ENCODE results near the gene OBI1.
A peak's percentile ranks its signal among the peaks of the same experiment; 100 is the strongest.

Gene OBI1

DNA sequence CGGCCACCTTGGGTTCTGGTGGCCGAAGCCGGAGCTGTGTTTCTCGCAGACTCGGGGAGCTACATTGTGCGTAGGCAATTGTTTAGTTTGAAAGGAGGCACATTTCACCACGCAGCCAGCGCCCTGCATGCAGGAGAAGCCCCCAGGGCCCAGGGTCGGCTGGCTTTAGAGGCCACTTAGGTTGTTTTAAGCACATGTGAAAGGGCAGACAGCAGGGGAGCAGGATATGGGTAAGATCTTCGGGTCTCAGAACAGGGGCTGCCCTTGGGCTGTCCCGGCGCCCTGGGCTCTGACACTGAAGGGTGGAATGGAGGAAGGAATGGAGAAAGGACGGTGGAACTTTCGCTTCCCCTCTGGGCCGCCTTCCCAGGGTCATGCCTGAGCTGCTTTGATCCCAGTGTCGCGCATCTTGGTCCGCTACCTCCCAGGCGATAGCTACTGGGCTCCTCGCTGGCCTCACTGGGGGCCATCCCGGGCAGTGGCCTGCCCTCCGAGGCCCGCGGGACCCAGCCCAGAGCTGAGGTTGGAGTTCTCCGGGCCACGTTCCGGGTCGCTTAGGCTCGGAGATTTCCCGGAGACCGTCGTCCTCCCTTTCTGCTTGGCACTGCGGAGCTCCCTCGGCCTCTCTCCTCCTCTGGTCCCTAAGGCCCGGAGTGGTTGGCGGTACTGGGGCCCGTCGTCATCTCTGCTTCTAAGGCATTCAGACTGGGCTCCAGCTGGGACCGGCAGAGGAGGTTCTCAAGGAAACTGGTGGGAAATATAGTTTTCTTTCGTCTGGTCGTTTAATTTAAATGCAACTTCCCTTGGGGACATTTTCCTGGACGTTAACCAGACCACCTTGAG lies 51.3 kb downstream of the OBI1 start:
- WGBS, 2 donors (ENCODE audit: extremely low coverage in 2 of 2, insufficient read length in 2 of 2, insufficient replicate concordance in 1 of 2): no CpG with 5 or more reads among the region's 42 CpGs
- H3K4me2 ChIP-seq (ENCODE audit: insufficient read depth, low read length, poor library complexity, severe bottlenecking): peak overlapping the region; percentile 31
- H4K91ac ChIP-seq (ENCODE audit: low read depth, low read length, poor library complexity): no peak overlapping the region
- H3K36me3 ChIP-seq (replicated peaks in 1 of 2; ENCODE audit: control insufficient read depth in 2 of 2, insufficient read depth in 2 of 2, low read length in 2 of 2): no peaks in the 10 kb centered on the region
- H3K9ac ChIP-seq (ENCODE audit: low read depth, low read length, poor library complexity): no peak overlapping the region
- H3K9me3 ChIP-seq (replicated peaks in 1 of 2; ENCODE audit: control insufficient read depth in 2 of 2, insufficient read depth in 1 of 2, low read depth in 1 of 2, low read length in 2 of 2): peaks cover 0 to 4% of the 10 kb centered on the region in 2 donors
- peak overlapping the region; percentile 71 for H3K23ac ChIP-seq (ENCODE audit: low read depth, low read length, poor library complexity)
- H4K8ac ChIP-seq (ENCODE audit: low read depth, low read length): no peak overlapping the region
- peaks cover 13 to 19% of the 10 kb centered on the region in 2 donors for H3K4me1 ChIP-seq (ENCODE audit: control insufficient read depth in 2 of 2, insufficient read depth in 1 of 2, low read depth in 1 of 2, low read length in 2 of 2)
- H3K79me1 ChIP-seq (ENCODE audit: low read depth, low read length): no peaks in the 10 kb centered on the region
- no peak overlapping the region for H3K4me3 ChIP-seq (ENCODE audit: low read length in 2 of 2)
- no peak overlapping the region for H2BK5ac ChIP-seq (ENCODE audit: low read length)
- H2AK5ac ChIP-seq (ENCODE audit: low read depth, low read length): peak overlapping the region; percentile 57
- H3K4ac ChIP-seq (ENCODE audit: low read length): no peak overlapping the region
- peak overlapping the region; percentile 86 for H3K18ac ChIP-seq (ENCODE audit: low read length)
- peaks cover 58 to 94% (median 81%) of the 10 kb centered on the region in 3 experiments for H3K27me3 ChIP-seq (ENCODE audit: control insufficient read depth in 3 of 3, insufficient read depth in 3 of 3, low read depth in 1 of 3, low read length in 3 of 3)
- H2BK12ac ChIP-seq (ENCODE audit: low read length): no peak overlapping the region
- peak overlapping the region; percentile 67 for H2AFZ ChIP-seq (ENCODE audit: low read length)
- DNase-seq (ENCODE audit: low spot score): peak; percentile 23
- H3K14ac ChIP-seq (ENCODE audit: low read length): no peak overlapping the region
- H3K27ac ChIP-seq (replicated peaks; ENCODE audit: low read length): no peak overlapping the region
- no peak overlapping the region for H2BK120ac ChIP-seq (ENCODE audit: low read depth, low read length)
- H2BK15ac ChIP-seq (ENCODE audit: low read length): no peak overlapping the region

DNA sequence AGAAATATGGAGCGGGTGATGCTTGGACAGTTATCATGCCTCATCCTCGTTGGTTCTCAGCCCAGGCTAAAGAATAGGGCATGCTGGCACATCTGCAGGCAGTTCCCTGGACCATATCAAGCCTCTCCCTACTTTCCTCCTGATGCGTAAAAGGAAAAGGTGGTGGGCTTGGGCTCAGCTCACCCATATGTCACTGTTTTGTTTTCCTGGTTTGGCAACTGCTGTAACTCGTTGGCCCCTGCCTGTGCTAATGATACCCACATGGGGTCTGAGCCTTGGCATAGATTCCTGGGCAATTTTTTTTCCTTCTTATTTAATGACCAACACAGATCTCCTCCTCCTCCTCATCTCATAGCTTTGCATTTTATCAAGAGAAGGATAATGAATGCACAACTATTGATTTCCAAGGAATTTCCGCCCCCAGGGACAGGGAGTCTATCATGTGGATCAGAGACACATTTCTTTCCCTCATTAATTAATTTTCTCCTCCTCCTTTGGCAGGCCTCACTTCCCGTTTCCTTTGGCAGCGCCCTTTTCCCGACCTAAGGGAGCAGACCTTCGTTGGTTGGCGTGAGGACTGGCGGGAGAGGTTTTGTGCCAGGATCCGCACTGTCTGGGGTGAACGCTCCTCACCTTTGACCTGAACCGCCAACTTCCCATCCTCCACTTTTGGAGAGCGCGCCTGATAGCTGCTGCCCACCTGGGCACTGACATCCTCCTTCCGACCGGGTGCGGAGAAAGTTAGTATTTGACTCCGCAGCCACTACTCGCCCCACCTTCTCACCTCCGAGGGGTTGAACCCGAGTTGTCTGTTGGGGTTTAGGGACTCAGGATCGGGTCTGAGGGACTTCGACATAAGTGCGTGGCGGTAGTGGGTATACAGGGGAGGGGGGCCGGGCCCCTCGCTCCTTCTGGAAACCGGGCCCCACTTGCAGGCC lies 52.2 kb downstream of the OBI1 start:
- no peak overlapping the region for H3K9ac ChIP-seq (ENCODE audit: low read depth, low read length, poor library complexity)
- H2AK5ac ChIP-seq (ENCODE audit: low read depth, low read length): peak overlapping the region; percentile 57
- H4K8ac ChIP-seq (ENCODE audit: low read depth, low read length): no peak overlapping the region
- H2BK120ac ChIP-seq (ENCODE audit: low read depth, low read length): no peak overlapping the region
- peak overlapping the region; percentile 67 for H2AFZ ChIP-seq (ENCODE audit: low read length)
- peaks cover 2% of the 10 kb centered on the region for H3K79me1 ChIP-seq (ENCODE audit: low read depth, low read length)
- peaks cover 0 to 4% of the 10 kb centered on the region in 2 donors for H3K9me3 ChIP-seq (replicated peaks in 1 of 2; ENCODE audit: control insufficient read depth in 2 of 2, insufficient read depth in 1 of 2, low read depth in 1 of 2, low read length in 2 of 2)
- H2BK5ac ChIP-seq (ENCODE audit: low read length): no peak overlapping the region
- no peak overlapping the region for H3K4me3 ChIP-seq (ENCODE audit: low read length in 2 of 2)
- peaks cover 62 to 96% (median 89%) of the 10 kb centered on the region in 3 experiments for H3K27me3 ChIP-seq (ENCODE audit: control insufficient read depth in 3 of 3, insufficient read depth in 3 of 3, low read depth in 1 of 3, low read length in 3 of 3)
- H2BK12ac ChIP-seq (ENCODE audit: low read length): no peak overlapping the region
- no peak overlapping the region for H3K4ac ChIP-seq (ENCODE audit: low read length)
- no peak overlapping the region for H3K23ac ChIP-seq (ENCODE audit: low read depth, low read length, poor library complexity)
- DNase-seq (ENCODE audit: low spot score): peak; percentile 12
- no peak overlapping the region for H3K4me2 ChIP-seq (ENCODE audit: insufficient read depth, low read length, poor library complexity, severe bottlenecking)
- H3K14ac ChIP-seq (ENCODE audit: low read length): no peak overlapping the region
- no CpG with 5 or more reads among the region's 30 CpGs for WGBS, 2 donors (ENCODE audit: extremely low coverage in 2 of 2, insufficient read length in 2 of 2, insufficient replicate concordance in 1 of 2)
- H3K4me1 ChIP-seq (ENCODE audit: control insufficient read depth in 2 of 2, insufficient read depth in 1 of 2, low read depth in 1 of 2, low read length in 2 of 2): peaks cover 13 to 19% of the 10 kb centered on the region in 2 donors
- H3K36me3 ChIP-seq (replicated peaks in 1 of 2; ENCODE audit: control insufficient read depth in 2 of 2, insufficient read depth in 2 of 2, low read length in 2 of 2): no peaks in the 10 kb centered on the region
- H3K18ac ChIP-seq (ENCODE audit: low read length): no peak overlapping the region
- no peak overlapping the region for H3K27ac ChIP-seq (replicated peaks; ENCODE audit: low read length)
- no peak overlapping the region for H2BK15ac ChIP-seq (ENCODE audit: low read length)
- H4K91ac ChIP-seq (ENCODE audit: low read depth, low read length, poor library complexity): no peak overlapping the region

DNA sequence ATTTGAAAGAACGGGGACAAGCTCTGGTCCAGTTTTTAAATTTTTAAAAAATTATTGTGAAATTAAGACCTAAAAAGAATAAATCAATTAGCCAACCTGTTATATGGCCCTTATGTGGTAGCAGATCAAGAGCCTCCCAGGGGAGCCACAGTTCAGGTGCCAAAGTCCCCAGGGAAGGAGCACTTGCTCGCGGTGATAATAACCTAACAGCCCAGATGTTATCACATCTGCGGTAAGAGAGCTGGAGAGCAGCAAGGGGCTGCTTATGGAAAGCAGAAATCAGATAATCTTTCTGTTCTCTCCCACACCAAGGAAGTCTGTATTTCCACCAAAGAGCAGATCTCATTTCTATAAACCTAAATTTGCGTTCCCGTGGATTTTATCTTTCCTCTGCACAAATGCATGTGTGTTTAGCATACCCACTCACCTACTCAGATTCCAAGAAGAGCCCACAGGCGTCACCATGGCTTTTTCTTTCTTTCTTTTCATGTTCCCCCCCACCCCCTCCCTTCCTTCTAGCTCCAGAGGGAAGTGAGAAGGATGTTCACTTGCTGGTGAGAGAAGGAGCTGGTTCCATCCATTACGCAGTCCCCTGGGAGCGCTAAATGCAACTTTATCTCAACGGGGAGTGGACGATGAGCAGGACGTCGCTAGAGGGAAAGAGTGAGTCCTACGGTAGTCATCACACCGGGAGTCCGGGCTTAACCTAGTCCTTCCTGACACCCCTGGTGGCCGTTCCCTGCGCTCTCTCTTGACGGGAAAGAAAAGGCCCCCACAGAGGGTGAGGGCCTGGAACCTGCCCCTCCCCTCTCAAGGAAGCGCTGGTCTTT lies 54.0 kb downstream of the OBI1 start:
- whole genome bisulfite sequencing, 2 donors (ENCODE audit: extremely low coverage in 2 of 2, insufficient read length in 2 of 2, insufficient replicate concordance in 1 of 2): no CpG with 5 or more reads among the region's 20 CpGs
- H3K79me1 ChIP-seq (ENCODE audit: low read depth, low read length): peaks cover 2% of the 10 kb centered on the region
- H2BK120ac ChIP-seq (ENCODE audit: low read depth, low read length): no peak overlapping the region
- no peak overlapping the region for H3K23ac ChIP-seq (ENCODE audit: low read depth, low read length, poor library complexity)
- no peak overlapping the region for H2BK12ac ChIP-seq (ENCODE audit: low read length)
- no peak overlapping the region for H2BK15ac ChIP-seq (ENCODE audit: low read length)
- peaks cover 0 to 6% of the 10 kb centered on the region in 2 donors for H3K9me3 ChIP-seq (replicated peaks in 1 of 2; ENCODE audit: control insufficient read depth in 2 of 2, insufficient read depth in 1 of 2, low read depth in 1 of 2, low read length in 2 of 2)
- H3K4me1 ChIP-seq (ENCODE audit: control insufficient read depth in 2 of 2, insufficient read depth in 1 of 2, low read depth in 1 of 2, low read length in 2 of 2): peaks cover 15 to 19% of the 10 kb centered on the region in 2 donors
- no peak overlapping the region for H3K27ac ChIP-seq (replicated peaks; ENCODE audit: low read length)
- H2AFZ ChIP-seq (ENCODE audit: low read length): no peak overlapping the region
- peaks cover 75 to 96% (median 96%) of the 10 kb centered on the region in 3 experiments for H3K27me3 ChIP-seq (ENCODE audit: control insufficient read depth in 3 of 3, insufficient read depth in 3 of 3, low read depth in 1 of 3, low read length in 3 of 3)
- no peak overlapping the region for H2BK5ac ChIP-seq (ENCODE audit: low read length)
- no peak overlapping the region for H3K4ac ChIP-seq (ENCODE audit: low read length)
- peak; percentile 31 for DNase-seq (ENCODE audit: low spot score)
- H2AK5ac ChIP-seq (ENCODE audit: low read depth, low read length): no peak overlapping the region
- no peak overlapping the region for H4K8ac ChIP-seq (ENCODE audit: low read depth, low read length)
- no peak overlapping the region for H3K18ac ChIP-seq (ENCODE audit: low read length)
- H3K36me3 ChIP-seq (replicated peaks in 1 of 2; ENCODE audit: control insufficient read depth in 2 of 2, insufficient read depth in 2 of 2, low read length in 2 of 2): no peaks in the 10 kb centered on the region
- no peak overlapping the region for H3K14ac ChIP-seq (ENCODE audit: low read length)
- H3K4me3 ChIP-seq (ENCODE audit: low read length in 2 of 2): no peak overlapping the region
- H3K4me2 ChIP-seq (ENCODE audit: insufficient read depth, low read length, poor library complexity, severe bottlenecking): no peak overlapping the region
- H4K91ac ChIP-seq (ENCODE audit: low read depth, low read length, poor library complexity): no peak overlapping the region
- no peak overlapping the region for H3K9ac ChIP-seq (ENCODE audit: low read depth, low read length, poor library complexity)

Measured in neuronal stem cell (in vitro differentiated cells).